ENCODE results near the gene BHLHE40.
A peak's percentile ranks its signal among the peaks of the same experiment; 100 is the strongest.

The BHLHE40 gene

DNA sequence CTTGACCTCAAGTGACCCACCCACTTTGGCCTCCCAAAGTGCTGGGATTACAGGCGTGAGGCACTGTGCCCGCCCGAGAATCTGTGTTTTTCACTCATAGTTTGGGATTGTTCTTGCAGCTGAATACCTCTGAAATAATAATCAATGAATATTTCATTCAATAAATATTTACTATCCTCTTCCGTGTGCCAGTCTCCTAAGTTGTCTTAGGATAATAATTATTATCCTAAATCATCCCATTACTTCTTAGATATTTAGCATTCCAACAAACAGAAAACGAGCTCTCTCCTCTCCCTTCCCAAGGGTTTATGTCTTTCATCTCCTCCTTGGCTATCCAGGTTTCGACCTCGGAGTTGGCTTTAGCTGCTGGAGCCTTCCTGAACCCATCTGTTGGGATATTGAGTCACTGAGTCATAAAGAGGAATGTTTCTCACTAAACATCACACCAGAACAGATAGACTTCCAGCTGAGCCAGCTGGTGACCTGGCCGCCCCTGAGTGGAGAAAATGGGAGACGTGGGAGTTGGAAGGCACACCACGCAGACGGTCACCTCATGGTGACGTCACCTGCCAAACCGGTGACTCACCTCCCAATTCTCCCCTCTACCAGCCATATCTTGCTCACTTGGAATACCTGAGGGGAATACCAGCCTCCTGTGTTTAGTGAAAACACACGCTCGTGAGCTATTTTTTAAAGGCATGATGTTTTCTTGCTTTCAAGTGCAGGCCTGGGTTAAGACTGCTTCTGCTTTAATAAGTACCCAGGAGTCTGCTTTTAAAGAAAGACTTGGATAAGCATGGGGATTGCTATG is 43.9 kb downstream of the BHLHE40 start (continued):
- no peak for TF ChIP-seq ZNF211 (tag by site-specific recombination; IDR thresholded peaks at IDR 0.05; ENCODE audit: low read depth)
- TF ChIP-seq ZNF404 (tag by site-specific recombination; IDR thresholded peaks at IDR 0.05), result no peak
- TF ChIP-seq IKZF3 (tag by site-specific recombination; IDR thresholded peaks at IDR 0.05), result peak; percentile 93
- TF ChIP-seq ZNF248 (tag by site-specific recombination; IDR thresholded peaks at IDR 0.05), result no peak
- no peak for TF ChIP-seq ZNF654 (tag by site-specific recombination; IDR thresholded peaks at IDR 0.05; ENCODE audit: low read depth)
- TF ChIP-seq, protein P1, sequence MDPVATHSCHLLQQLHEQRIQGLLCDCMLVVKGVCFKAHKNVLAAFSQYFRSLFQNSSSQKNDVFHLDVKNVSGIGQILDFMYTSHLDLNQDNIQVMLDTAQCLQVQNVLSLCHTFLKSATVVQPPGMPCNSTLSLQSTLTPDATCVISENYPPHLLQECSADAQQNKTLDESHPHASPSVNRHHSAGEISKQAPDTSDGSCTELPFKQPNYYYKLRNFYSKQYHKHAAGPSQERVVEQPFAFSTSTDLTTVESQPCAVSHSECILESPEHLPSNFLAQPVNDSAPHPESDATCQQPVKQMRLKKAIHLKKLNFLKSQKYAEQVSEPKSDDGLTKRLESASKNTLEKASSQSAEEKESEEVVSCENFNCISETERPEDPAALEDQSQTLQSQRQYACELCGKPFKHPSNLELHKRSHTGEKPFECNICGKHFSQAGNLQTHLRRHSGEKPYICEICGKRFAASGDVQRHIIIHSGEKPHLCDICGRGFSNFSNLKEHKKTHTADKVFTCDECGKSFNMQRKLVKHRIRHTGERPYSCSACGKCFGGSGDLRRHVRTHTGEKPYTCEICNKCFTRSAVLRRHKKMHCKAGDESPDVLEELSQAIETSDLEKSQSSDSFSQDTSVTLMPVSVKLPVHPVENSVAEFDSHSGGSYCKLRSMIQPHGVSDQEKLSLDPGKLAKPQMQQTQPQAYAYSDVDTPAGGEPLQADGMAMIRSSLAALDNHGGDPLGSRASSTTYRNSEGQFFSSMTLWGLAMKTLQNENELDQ (tag by site-specific recombination; IDR thresholded peaks at IDR 0.05; ENCODE audit: low read depth), result no peak
- TF ChIP-seq, protein P2, sequence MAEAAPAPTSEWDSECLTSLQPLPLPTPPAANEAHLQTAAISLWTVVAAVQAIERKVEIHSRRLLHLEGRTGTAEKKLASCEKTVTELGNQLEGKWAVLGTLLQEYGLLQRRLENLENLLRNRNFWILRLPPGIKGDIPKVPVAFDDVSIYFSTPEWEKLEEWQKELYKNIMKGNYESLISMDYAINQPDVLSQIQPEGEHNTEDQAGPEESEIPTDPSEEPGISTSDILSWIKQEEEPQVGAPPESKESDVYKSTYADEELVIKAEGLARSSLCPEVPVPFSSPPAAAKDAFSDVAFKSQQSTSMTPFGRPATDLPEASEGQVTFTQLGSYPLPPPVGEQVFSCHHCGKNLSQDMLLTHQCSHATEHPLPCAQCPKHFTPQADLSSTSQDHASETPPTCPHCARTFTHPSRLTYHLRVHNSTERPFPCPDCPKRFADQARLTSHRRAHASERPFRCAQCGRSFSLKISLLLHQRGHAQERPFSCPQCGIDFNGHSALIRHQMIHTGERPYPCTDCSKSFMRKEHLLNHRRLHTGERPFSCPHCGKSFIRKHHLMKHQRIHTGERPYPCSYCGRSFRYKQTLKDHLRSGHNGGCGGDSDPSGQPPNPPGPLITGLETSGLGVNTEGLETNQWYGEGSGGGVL (tag by site-specific recombination; IDR thresholded peaks at IDR 0.05), result peak; percentile 73
- TF ChIP-seq ZNF433 (tag by site-specific recombination; IDR thresholded peaks at IDR 0.05; ENCODE audit: low read depth), result no peak
- no peak for TF ChIP-seq ZNF121 (tag by site-specific recombination; IDR thresholded peaks at IDR 0.05)
- peak; percentile 97 for TF ChIP-seq ZBTB21 (tag by site-specific recombination; IDR thresholded peaks at IDR 0.05)
- TF ChIP-seq ZNF521 (tag by site-specific recombination; IDR thresholded peaks at IDR 0.05), result no peak
- TF ChIP-seq GLIS1 (tag by site-specific recombination; IDR thresholded peaks at IDR 0.05), result peak; percentile 92
- peak; percentile 93 for TF ChIP-seq ZNF24 (tag by site-specific recombination; IDR thresholded peaks at IDR 0.05)
- TF ChIP-seq, protein P3, sequence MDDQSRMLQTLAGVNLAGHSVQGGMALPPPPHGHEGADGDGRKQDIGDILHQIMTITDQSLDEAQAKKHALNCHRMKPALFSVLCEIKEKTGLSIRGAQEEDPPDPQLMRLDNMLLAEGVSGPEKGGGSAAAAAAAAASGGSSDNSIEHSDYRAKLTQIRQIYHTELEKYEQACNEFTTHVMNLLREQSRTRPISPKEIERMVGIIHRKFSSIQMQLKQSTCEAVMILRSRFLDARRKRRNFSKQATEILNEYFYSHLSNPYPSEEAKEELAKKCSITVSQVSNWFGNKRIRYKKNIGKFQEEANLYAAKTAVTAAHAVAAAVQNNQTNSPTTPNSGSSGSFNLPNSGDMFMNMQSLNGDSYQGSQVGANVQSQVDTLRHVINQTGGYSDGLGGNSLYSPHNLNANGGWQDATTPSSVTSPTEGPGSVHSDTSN (CRISPR knock-in tag; IDR thresholded peaks at IDR 0.05), result no peak
- TF ChIP-seq MEIS1 (CRISPR knock-in tag; IDR thresholded peaks at IDR 0.05; ENCODE audit: borderline replicate concordance), result no peak
- TF ChIP-seq TCF7L2 (IDR thresholded peaks at IDR 0.05; ENCODE audit: borderline replicate concordance, low read depth, low read length), result no peak
- TF ChIP-seq, protein P4, sequence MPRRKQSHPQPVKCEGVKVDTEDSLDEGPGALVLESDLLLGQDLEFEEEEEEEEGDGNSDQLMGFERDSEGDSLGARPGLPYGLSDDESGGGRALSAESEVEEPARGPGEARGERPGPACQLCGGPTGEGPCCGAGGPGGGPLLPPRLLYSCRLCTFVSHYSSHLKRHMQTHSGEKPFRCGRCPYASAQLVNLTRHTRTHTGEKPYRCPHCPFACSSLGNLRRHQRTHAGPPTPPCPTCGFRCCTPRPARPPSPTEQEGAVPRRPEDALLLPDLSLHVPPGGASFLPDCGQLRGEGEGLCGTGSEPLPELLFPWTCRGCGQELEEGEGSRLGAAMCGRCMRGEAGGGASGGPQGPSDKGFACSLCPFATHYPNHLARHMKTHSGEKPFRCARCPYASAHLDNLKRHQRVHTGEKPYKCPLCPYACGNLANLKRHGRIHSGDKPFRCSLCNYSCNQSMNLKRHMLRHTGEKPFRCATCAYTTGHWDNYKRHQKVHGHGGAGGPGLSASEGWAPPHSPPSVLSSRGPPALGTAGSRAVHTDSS (tag by site-specific recombination; IDR thresholded peaks at IDR 0.05), result no peak
- TF ChIP-seq ZNF792 (tag by site-specific recombination; IDR thresholded peaks at IDR 0.05), result no peak
- TF ChIP-seq ZNF776 (tag by site-specific recombination; IDR thresholded peaks at IDR 0.05; ENCODE audit: borderline replicate concordance), result no peak
- TF ChIP-seq ZBTB17 (tag by site-specific recombination; IDR thresholded peaks at IDR 0.05), result 0 out of 2 replicates have a peak, but pooled peaks have one; percentile 17
- peak; percentile 76 for TF ChIP-seq ZNF843 (tag by site-specific recombination; IDR thresholded peaks at IDR 0.05)
- TF ChIP-seq OVOL3 (tag by site-specific recombination; IDR thresholded peaks at IDR 0.05), result no peak
- peak; percentile 88 for TF ChIP-seq WT1 (tag by site-specific recombination; IDR thresholded peaks at IDR 0.05)
- TF ChIP-seq ZNF114 (tag by site-specific recombination; IDR thresholded peaks at IDR 0.05), result no peak
- TF ChIP-seq ZNF530 (tag by site-specific recombination; IDR thresholded peaks at IDR 0.05; ENCODE audit: low read depth), result no peak
- no peak for TF ChIP-seq ZNF202 (tag by site-specific recombination; IDR thresholded peaks at IDR 0.05; ENCODE audit: borderline replicate concordance)
- peak; percentile 82; the same call in 1 of the 2 replicates for TF ChIP-seq ZFP37 (tag by site-specific recombination; IDR thresholded peaks at IDR 0.05)
- no peak for TF ChIP-seq HOXA7 (CRISPR knock-in tag; IDR thresholded peaks at IDR 0.05; ENCODE audit: borderline replicate concordance)

Data from HEK293 (cell line).